OCI-LY3 (cell line): ENCODE measurements around the gene TAF1B.

Source experiments
- CTCF ChIP-seq: fragments of 200-600, 300-600 bp; sonication (generic); IDR thresholded peaks from 2 replicates; pipeline ENCODE4 v1.5.1; 2014; ENCODE audit warnings: antibody characterized with exemption, low read length, low read depth
- EZH2phosphoT487 ChIP-seq: fragments of 200-600 bp; shearing (Covaris generic); IDR thresholded peaks from 2 replicates; pipeline ENCODE4 v1.6.1; 2018; ENCODE audit warnings: antibody characterized with exemption, mixed run types, low read depth

- TF ChIP-seq CTCF: no peak
- TF ChIP-seq EZH2phosphoT487: no peak
Measured at GRCh38 chr2:9836074-9836473, 7.2 kb upstream of the TAF1B start.
